Activated CD4-positive, alpha-beta T cell treated with anti-CD3 and anti-CD28 coated beads, Interleukin-2, amount 50 U/mL, for 16 hours (primary cell): Measurements from ENCODE around the gene UTS2B.

Experiments used
- DNase-seq: peaks from one replicate; pipeline ENCODE4 v3.0.0-alpha.2; 2020

UTS2B gene

DNA sequence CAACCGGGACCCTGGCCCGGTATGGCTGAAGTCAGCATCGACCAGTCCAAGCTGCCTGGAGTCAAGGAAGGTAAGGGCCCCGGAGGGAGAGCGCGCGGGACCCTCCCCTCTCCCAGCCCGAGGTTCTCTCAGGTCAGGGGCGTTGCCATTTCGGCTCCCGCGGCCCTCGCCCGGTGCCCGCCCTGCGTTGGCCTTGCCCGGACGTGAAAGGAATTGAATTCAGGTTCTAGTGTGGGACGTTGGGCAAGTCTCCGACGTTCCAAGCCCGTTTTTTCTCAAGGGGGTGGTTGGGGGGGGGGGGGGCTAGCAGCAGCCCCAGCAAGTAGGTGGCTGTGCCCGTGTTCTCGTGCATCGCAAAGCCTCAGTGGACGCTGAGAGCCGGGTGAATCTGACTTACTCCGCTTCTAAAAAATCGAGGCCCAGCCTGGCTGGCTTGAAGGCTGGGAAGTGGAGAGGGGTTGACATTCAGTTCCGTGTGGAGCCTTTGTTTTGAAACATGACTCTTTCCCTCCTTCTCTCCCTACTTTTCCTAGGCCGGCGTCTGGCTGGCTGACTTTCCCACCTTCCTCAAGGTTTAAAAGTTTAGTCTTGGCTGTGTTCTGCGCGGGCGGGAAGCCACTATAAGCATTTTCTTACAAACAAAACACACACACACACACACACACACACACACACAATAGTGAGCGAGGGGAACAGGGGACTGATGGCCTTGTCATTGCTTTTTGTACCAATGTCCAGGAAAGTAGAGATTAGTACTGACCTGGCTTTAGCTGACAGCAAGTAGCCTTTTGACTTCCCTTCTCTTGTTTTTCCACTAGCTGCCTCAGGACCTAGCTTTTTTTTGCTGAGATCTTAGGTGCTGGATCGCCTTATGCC lies at the start of gene UTS2B:
TSS of gene UTS2B (minus strand) at position 873 of the 876 bp plus-strand sequence. CDS start 48,337 bp downstream, outside the sequence.
- peak; percentile 9 for DNase-seq

DNA sequence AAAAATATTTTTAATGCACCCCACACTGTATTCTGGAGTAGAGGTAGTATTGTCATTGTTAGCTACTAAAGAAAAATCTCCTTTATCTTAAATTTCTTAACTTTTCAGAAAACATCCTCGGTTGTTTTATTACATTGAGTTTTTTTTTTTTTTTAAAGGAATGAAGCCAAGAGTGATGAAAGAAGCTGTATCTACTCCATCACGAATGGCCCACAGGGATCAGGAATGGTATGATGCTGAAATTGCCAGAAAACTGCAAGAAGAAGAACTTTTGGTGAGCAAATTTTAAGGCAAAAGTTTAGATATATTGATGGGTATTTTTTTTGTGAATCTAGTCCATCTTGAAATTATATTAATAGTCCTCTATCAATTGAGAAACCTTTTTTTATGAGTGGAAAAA lies 49.7 kb upstream of the UTS2B start:
- DNase-seq: no peak

GRCh38 chr3:191379446-191379845 lies 49.1 kb upstream of the UTS2B start:
- DNase-seq: no peak

- no peak for DNase-seq
Measured at GRCh38 chr3:191378142-191378812, 48.0 kb upstream of the UTS2B start.

- DNase-seq: no peak
Measured at GRCh38 chr3:191376516-191377141, 46.3 kb upstream of the UTS2B start.

GRCh38 chr3:191373327-191373726 lies 43.0 kb upstream of the UTS2B start:
- DNase-seq: no peak

DNA sequence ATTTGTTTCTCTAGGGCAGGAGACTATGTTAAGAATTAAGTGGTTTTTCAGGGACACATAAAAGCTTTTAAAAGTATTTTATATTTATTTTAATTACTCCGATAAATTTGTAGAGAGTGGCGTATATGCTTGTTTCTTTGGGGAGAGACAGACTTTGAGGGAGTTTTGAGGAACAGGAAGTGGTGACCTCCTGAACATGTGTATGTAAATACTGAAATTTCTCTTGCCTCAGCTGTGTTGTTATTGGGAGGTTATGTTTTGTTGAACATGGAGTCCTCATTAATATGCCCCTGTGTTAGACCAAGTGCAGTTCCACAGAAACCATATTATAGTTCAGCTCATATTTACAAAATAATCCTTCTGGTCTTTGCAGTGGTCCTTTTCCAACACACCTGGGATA lies 41.8 kb upstream of the UTS2B start:
- no peak for DNase-seq

DNA sequence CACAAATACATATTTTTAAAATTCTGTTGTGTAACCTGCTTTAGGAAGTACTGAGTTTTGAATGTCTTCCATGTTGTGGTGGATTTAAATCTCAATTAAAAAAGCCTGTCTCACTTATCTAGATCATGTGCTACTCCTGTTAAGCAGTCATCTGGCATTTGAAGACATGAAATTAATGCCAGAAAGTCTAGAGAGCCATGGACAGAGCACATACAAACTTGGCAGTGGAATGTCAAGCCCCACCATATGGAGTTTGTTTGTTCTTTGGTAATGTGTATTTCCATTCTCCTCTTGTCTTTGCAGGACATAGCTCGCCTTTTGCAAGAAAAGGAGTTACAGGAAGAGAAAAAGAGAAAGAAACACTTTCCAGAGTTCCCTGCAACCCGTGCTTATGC lies 39.3 kb upstream of the UTS2B start:
- no peak for DNase-seq

DNA sequence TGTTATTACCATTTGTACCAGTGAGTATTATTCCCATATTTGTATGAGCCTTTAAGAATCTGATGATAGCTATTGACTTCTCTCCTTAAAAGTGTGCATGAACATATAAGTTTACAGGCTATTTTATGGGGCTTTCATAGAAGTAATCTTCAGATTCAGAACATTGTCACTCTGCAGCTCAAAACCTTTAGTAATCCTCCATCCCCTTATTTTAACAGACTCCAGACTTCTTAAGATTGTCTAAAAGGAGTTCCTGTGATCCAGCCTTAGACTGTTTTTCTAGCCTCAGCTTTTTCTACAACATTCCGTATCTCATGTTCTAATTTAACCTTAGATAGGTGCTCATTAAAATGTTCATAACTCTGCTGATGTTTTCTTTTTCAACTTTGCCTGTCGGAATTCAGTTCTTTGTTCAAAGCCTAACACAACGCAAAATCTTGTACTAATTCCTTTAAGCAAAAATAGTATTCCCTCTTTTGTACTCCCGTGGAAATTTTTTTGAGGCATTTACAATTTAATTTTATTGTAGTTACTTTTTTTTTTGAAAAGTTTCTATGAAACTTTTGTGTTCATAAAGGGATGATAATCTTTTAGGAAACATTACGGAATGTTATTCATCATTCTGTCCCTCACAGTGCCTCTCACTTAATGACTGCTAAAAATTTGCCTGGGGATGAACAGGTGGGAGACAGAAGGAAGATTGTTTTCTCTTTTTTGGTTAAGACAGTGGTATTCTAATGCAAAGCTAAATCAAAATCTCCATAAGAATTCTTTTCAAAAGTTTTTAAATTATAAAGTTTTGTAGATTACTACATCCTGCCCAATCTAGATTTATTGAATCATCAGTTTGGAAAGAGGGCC lies 38.7 kb upstream of the UTS2B start:
- DNase-seq: no peak

DNA sequence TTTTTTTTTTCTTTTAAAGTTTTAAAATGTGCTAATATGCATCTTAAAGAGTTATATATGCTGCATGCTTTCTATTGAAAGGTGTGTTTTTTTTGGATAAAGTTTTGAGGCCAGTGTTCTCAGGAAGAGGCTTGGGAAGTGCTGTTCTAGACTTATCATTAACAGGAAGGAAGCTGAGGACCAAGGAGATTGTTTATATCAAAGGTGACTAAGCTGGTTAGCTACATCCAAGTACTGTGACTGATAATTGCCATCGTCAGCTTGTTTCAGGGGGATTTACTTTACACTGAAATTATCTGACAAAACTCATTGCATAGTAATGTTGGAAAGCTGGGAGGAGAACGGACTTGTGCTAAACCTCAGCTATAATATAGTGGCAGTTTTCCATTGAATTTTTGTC lies 36.3 kb upstream of the UTS2B start:
- DNase-seq: no peak

GRCh38 chr3:191363221-191363620 lies 32.9 kb upstream of the UTS2B start:
- DNase-seq: no peak

- peak; percentile 19 for DNase-seq
Measured at GRCh38 chr3:191362524-191363090, 32.3 kb upstream of the UTS2B start.

- no peak for DNase-seq
Measured at GRCh38 chr3:191362037-191362436, 31.7 kb upstream of the UTS2B start.

DNA sequence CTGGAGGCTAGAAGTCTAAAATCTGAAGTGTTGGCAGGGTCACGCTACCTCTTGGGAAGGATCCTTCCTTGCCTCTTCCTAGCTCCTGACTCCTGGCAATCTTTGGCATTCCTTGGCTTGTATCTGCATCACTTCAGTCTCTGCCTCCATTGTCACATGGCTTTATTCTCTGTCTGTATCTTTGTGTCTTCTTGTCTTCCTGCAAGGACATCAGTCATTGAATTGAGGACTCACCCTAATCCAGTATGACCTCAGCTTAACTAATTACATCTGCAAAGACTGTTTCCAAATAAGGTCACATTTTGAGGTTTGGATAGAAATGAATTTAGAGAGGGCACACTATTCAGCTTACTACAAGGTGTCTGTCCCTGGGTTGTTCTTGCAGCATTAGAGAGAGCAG lies 31.1 kb upstream of the UTS2B start:
- no peak for DNase-seq

DNA sequence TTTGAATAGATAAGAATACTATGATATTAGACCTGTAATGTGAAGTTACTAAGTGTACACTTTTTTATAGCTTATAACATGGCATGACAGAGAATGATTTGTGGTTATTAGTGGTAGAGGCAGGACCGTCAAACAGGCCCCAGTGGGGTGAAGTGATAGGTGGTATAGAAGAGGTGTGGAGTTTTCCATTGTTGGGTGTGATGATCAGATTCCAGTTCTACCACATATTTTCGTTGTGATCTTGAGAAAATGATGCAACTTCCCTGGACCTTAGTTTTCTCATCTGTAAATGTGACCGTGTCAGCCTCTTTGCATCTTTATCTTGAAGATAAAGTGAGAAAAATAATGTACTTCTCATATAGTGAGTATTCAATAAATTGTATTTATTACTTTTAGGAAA lies 30.3 kb upstream of the UTS2B start:
- DNase-seq: no peak

DNA sequence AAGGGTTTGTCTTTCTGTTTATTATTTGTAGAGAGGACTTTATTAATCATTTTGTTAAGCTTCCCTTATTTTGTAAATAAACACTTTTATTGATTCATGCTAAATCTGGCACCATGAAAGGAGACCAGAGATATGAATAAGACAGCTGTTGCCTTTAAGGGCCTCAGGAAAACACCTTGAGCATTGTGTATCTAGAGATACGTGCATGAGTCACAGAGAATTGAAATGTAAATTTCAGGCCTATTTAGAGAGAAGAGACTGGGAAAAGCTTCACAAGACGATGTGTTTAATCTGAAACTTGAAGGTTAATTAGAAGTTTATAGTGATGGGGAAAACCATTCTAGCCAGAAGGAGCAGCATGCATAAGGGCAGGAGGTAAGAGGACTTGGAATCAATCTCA lies 28.6 kb upstream of the UTS2B start:
- no peak for DNase-seq

DNA sequence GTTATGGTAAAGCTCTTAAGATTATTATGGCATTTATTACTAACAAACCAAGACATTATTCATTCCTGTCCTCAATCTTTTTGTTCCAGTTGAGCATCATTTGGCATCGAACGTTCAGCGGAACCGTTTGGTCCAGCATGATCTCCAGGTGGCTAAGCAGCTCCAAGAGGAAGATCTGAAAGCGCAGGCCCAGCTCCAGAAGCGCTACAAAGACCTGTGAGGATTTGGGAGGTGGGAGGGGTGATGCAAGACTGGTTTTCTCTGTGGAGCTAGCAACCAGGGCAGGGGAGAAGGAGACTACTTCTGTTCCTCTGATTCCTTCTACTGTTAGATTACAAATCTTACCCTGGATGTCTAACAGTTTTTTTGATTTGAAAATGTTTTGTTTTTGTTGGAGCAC lies 27.6 kb upstream of the UTS2B start:
- no peak for DNase-seq

- DNase-seq: no peak
Measured at GRCh38 chr3:191356631-191357439, 26.5 kb upstream of the UTS2B start.

- DNase-seq: no peak
Measured at GRCh38 chr3:191355406-191355805, 25.1 kb upstream of the UTS2B start.

DNA sequence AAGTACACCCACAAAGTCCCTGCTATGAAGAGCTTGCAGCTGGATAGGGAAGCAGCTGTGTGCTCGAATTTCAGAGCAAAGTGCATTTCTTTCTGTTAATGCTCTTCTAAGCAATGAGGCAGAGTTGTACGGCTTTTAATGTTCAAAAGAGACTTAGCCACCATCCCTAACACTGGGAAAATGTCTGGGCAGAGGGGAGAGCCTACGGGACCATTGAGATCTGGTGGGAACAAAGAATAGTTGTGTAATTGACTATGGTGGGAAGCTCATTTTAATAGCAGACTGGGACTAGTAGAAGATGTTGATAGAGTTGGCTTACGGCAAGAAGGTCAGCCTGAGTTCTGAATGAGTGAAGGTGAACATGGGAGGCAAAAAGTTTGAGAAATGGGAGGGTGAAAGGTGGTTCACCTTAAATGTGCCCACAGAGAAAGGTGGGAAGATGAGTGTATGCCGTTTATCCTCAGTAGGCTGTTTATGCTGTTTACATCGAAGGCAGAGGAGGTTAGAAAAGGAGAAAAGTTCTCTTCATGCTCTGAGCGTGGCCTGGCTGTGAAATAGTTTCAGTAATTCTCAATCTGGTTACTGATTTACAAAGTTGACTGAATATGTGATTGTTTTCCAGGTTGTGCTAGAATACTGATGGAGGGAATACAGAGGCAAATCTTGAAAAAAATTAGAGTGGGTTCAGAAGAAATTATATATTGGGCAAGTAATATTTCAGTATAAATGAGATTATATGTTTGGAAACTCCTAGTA lies 22.9 kb upstream of the UTS2B start:
- no peak for DNase-seq

- no peak for DNase-seq
Measured at GRCh38 chr3:191352014-191352413, 21.7 kb upstream of the UTS2B start.
